WTC11 (cell line): Measurements from ENCODE around the gene RMND5B.

ENCODE experiments used
- AFF4 ChIP-seq: sonication (generic); formaldehyde crosslinking; IDR thresholded peaks from 2 replicates; pipeline ENCODE4 v1.8.1; 2023; ENCODE audit warnings: mild to moderate bottlenecking, missing genetic modification reagents, borderline replicate concordance
- FOXJ3 ChIP-seq: sonication (generic); formaldehyde crosslinking; IDR thresholded peaks from 2 replicates; pipeline ENCODE4 v1.9.0; 2021; ENCODE audit warnings: missing genetic modification reagents, mild to moderate bottlenecking, borderline replicate concordance

- TF ChIP-seq AFF4 (CRISPR knock-in tag) = no peak
- no peak for TF ChIP-seq FOXJ3 (CRISPR knock-in tag)
Observed at GRCh38 chr5:178199581-178200434, 69.0 kb downstream of the RMND5B start.
